Measurements from ENCODE around the gene RHEB. TPM values are rescaled to one million over a fixed set of nuclear protein-coding genes. Genes with fewer than 3 reads are reported as not detected.

The RHEB gene
- total and polyA plus RNA-seq, 2 of the 13 experiments (the other 11 are each of a cell fraction or from before 2014, with no cell fraction given): 55.0 to 77.6 TPM

GRCh38 chr7:151519765-151520418 is at the start of gene RHEB (continued):
- peak; percentile 62; the same call in 1 of the 2 replicates for TF ChIP-seq ZNF772 (CRISPR knock-in tag; IDR thresholded peaks at IDR 0.05)
- TF ChIP-seq XRCC5 (optimal IDR thresholded peaks at IDR 0.05; ENCODE audit: low read length): no peak
- no peak; the same call in 1 of the 2 replicates for TF ChIP-seq KLF12 (CRISPR knock-in tag; IDR thresholded peaks at IDR 0.05; ENCODE audit: borderline replicate concordance)
- no peak for TF ChIP-seq ZSCAN20 (CRISPR knock-in tag; IDR thresholded peaks at IDR 0.05; ENCODE audit: borderline replicate concordance)
- TF ChIP-seq IRF1 (CRISPR knock-in tag; IDR thresholded peaks at IDR 0.05; ENCODE audit: low read depth): no peak
- peak; percentile 93 for TF ChIP-seq MEF2D (CRISPR knock-in tag; IDR thresholded peaks at IDR 0.05)
- no peak for TF ChIP-seq AHDC1 (CRISPR knock-in tag; IDR thresholded peaks at IDR 0.05; ENCODE audit: borderline replicate concordance)
- TF ChIP-seq FLYWCH1 (CRISPR knock-in tag; IDR thresholded peaks at IDR 0.05): no peak
- TF ChIP-seq ZNF557 (CRISPR knock-in tag; IDR thresholded peaks at IDR 0.05): no peak
- TF ChIP-seq SOX13 (IDR thresholded peaks at IDR 0.05): no peak
- TF ChIP-seq SOX13 (CRISPR knock-in tag; conservative IDR thresholded peaks at IDR 0.05 in 1 of 2, IDR thresholded peaks at IDR 0.05 in 1 of 2): no peak
- no peak for TF ChIP-seq ZNF160 (CRISPR knock-in tag; IDR thresholded peaks at IDR 0.05)
- TF ChIP-seq ZKSCAN5 (CRISPR knock-in tag; IDR thresholded peaks at IDR 0.05): no peak
- no peak for TF ChIP-seq ZNF350 (CRISPR knock-in tag; IDR thresholded peaks at IDR 0.05; ENCODE audit: borderline replicate concordance, low read depth)
- TF ChIP-seq ZNF180 (CRISPR knock-in tag; IDR thresholded peaks at IDR 0.05; ENCODE audit: borderline replicate concordance, low read depth): no peak
- TF ChIP-seq SP1 (IDR thresholded peaks at IDR 0.05): no peak
- TF ChIP-seq SP1 (CRISPR knock-in tag; IDR thresholded peaks at IDR 0.05): peak; percentile 76; the same call in 1 of the 2 replicates
- TF ChIP-seq ZBTB43 (CRISPR knock-in tag; conservative IDR thresholded peaks at IDR 0.05): no peak
- no peak for TF ChIP-seq ZNF639 (CRISPR knock-in tag; conservative IDR thresholded peaks at IDR 0.05)

Data from HepG2 (cell line).